Sigmoid colon (tissue), 7 donors: ENCODE data around the gene KIRREL3. TPM values are rescaled to one million over a fixed set of nuclear protein-coding genes. Genes with fewer than 3 reads are reported as not detected.

Experiments used
- DNase-seq: peaks from one replicate; pipeline ENCODE4 v3.0.0-alpha.2; 2019
- H3K27ac ChIP-seq, 4 donors: fragments of 200-600 bp; sonication (generic); one replicate each; pipeline ENCODE4 v1.5.1; 2016 to 2019; ENCODE audit warnings: mild to moderate bottlenecking in 1 of 4
- H3K27me3 ChIP-seq, 3 donors: fragments of 200-600 bp; sonication (generic); one replicate each; pipeline ENCODE4 v1.5.1; 2019; ENCODE audit warnings: mild to moderate bottlenecking in 1 of 3
- H3K36me3 ChIP-seq, 4 donors: fragments of 200-600 bp; sonication (generic); one replicate each; pipeline ENCODE4 v1.5.1; 2016 to 2019
- H3K4me1 ChIP-seq, 4 donors: fragments of 200-600 bp; sonication (generic); one replicate each; pipeline ENCODE4 v1.5.1; 2017 to 2019
- H3K4me3 ChIP-seq, 4 donors: fragments of 200-600 bp; sonication (generic); one replicate each; pipeline ENCODE4 v1.5.1; 2017 to 2019; ENCODE audit warnings: mild to moderate bottlenecking in 2 of 4, moderate library complexity in 1 of 4
- H3K9me3 ChIP-seq, 4 donors: fragments of 200-600 bp in 3 of 4; sonication (generic) in 3 of 4; one replicate each; pipeline versions ENCODE4 v1.5.1 to v1.6.1; 2013 to 2019
- CTCF ChIP-seq, 4 experiments: fragments of 450-650 bp in 3 of 4; fragments of 200-600 bp in 1 of 4; IDR thresholded peaks; one replicate each; pipeline ENCODE4 v1.5.1; 2016 to 2019; ENCODE audit warnings: antibody characterized with exemption in 4 of 4, mild to moderate bottlenecking in 3 of 4, moderate library complexity in 2 of 4
- EP300 ChIP-seq, 4 donors: sonication (generic); formaldehyde crosslinking; IDR thresholded peaks; one replicate each; pipeline ENCODE4 v1.6.1; 2017; ENCODE audit warnings: antibody characterized with exemption in 4 of 4
- POLR2A ChIP-seq, 2 donors: fragments of 450-650 bp; IDR thresholded peaks; one replicate each; pipeline ENCODE4 v1.6.1; 2016; ENCODE audit warnings: antibody characterized with exemption in 2 of 2, mild to moderate bottlenecking in 2 of 2, moderate library complexity in 2 of 2
- POLR2AphosphoS5 ChIP-seq, 4 donors: sonication (generic); formaldehyde crosslinking; IDR thresholded peaks; one replicate each; pipeline ENCODE4 v1.6.1; 2017; ENCODE audit warnings: antibody characterized with exemption in 4 of 4
- WGBS, 2 donors: extraction: QIAGEN DNeasy Blood & Tissue Kit; methylation state at CpG; one replicate each; pipeline ENCODE4 v1.1.7; 2013; 5-methylcytosine and 5-hydroxymethylcytosine counted together
- intact Hi-C: fragments of 100-400 bp; cut with DNase I; formaldehyde crosslinking; loops from one replicate; pipeline ENCODE4 v1.15.1; 2023
- polyA plus RNA-seq, 3 donors: library from polyadenylated mRNA; stranded (reverse); fragments of 200-250 nt; gene quantifications; one replicate each; pipeline ENCODE4 v1.2.3, GENCODE V29; 2013
- total RNA-seq, 4 donors: library from RNA; depleted of rRNA; stranded (reverse); fragments of >200 nt; gene quantifications; one replicate each; pipeline ENCODE4 v1.1.0, GENCODE V29; 2016
- donor health status: healthy with polysubstance abuse.
- donor health status: Bipolar disorder and iron deficiency.
- donor health status: healthy.

The KIRREL3 gene
- total and polyA plus RNA-seq, 7 donors = under 0.01 to 3.3 (median 1.0) TPM

GRCh38 chr11:126583101-126583500, 417.5 kb downstream of the KIRREL3 start:
- Histone ChIP-seq H3K27ac (no peak overlapping the region), H3K9me3 (no peaks in the 10 kb centered on the region), H3K36me3 (no peaks in the 10 kb centered on the region), H3K27me3 (no peaks in the 10 kb centered on the region), H3K4me1 (peaks cover 0 to 12% (median 8%) of the 10 kb centered on the region in 4 donors), H3K4me3 (no peak overlapping the region)
- TF ChIP-seq CTCF (IDR thresholded peaks at IDR 0.05) (no peak), EP300 (IDR thresholded peaks at IDR 0.05) (no peak), POLR2A (IDR thresholded peaks at IDR 0.05) (no peak), POLR2AphosphoS5 (IDR thresholded peaks at IDR 0.05) (no peak)
- WGBS, 2 donors = 73 to 82% methylated on average over 3 of the region's 3 CpGs
- no peak for DNase-seq
- intact Hi-C loops = no loop called here

GRCh38 chr11:126581871-126582648, 418.5 kb downstream of the KIRREL3 start:
- H3K4me1 ChIP-seq = peaks cover 0 to 12% (median 8%) of the 10 kb centered on the region in 4 donors
- no peaks in the 10 kb centered on the region for H3K27me3 ChIP-seq
- no peaks in the 10 kb centered on the region for H3K9me3 ChIP-seq
- TF ChIP-seq EP300 (IDR thresholded peaks at IDR 0.05) = no peak
- H3K36me3 ChIP-seq = no peaks in the 10 kb centered on the region
- H3K4me3 ChIP-seq = no peak overlapping the region
- intact Hi-C loops = no loop called here
- DNase-seq = no peak
- H3K27ac ChIP-seq = no peak overlapping the region
- 78 to 80% methylated on average over 11 of the region's 11 CpGs for WGBS, 2 donors

GRCh38 chr11:126578426-126578825, 422.1 kb downstream of the KIRREL3 start:
- no peaks in the 10 kb centered on the region for H3K4me1 ChIP-seq
- H3K9me3 ChIP-seq = no peaks in the 10 kb centered on the region
- H3K27me3 ChIP-seq = peaks cover 0 to 4% (median 0%) of the 10 kb centered on the region in 3 donors
- DNase-seq = no peak
- H3K4me3 ChIP-seq = no peak overlapping the region
- intact Hi-C loops = no loop called here
- no peak for TF ChIP-seq POLR2A (IDR thresholded peaks at IDR 0.05)
- TF ChIP-seq POLR2AphosphoS5 (IDR thresholded peaks at IDR 0.05) = no peak
- no peak for TF ChIP-seq EP300 (IDR thresholded peaks at IDR 0.05)
- TF ChIP-seq CTCF (IDR thresholded peaks at IDR 0.05) = no peak
- 77 to 84% methylated on average over 9 of the region's 9 CpGs for WGBS, 2 donors
- H3K27ac ChIP-seq = no peak overlapping the region
- no peaks in the 10 kb centered on the region for H3K36me3 ChIP-seq

GRCh38 chr11:126578021-126578420, 422.5 kb downstream of the KIRREL3 start:
- Histone ChIP-seq H3K27me3 (peaks cover 0 to 8% (median 0%) of the 10 kb centered on the region in 3 donors), H3K9me3 (no peaks in the 10 kb centered on the region), H3K36me3 (no peaks in the 10 kb centered on the region), H3K4me1 (no peaks in the 10 kb centered on the region), H3K4me3 (no peak overlapping the region), H3K27ac (no peak overlapping the region)
- no peak for TF ChIP-seq EP300 (IDR thresholded peaks at IDR 0.05)
- no peak for TF ChIP-seq POLR2AphosphoS5 (IDR thresholded peaks at IDR 0.05)
- no peak for TF ChIP-seq CTCF (IDR thresholded peaks at IDR 0.05)
- no peak for TF ChIP-seq POLR2A (IDR thresholded peaks at IDR 0.05)
- intact Hi-C loops = no loop called here
- 52 to 58% methylated on average over 2 of the region's 2 CpGs for WGBS, 2 donors
- DNase-seq = no peak

- Histone ChIP-seq H3K27me3 (peaks cover 0 to 29% (median 0%) of the 10 kb centered on the region in 3 donors), H3K27ac (no peak overlapping the region), H3K36me3 (no peaks in the 10 kb centered on the region), H3K4me1 (no peaks in the 10 kb centered on the region), H3K4me3 (no peak overlapping the region), H3K9me3 (no peaks in the 10 kb centered on the region)
- 84 to 87% methylated on average over 4 of the region's 4 CpGs for WGBS, 2 donors
- TF ChIP-seq POLR2AphosphoS5 (IDR thresholded peaks at IDR 0.05) (no peak), POLR2A (IDR thresholded peaks at IDR 0.05) (no peak), CTCF (IDR thresholded peaks at IDR 0.05) (no peak), EP300 (IDR thresholded peaks at IDR 0.05) (no peak)
- intact Hi-C loops = no loop called here
- no peak for DNase-seq
These were observed 424.7 kb downstream of the KIRREL3 start for GRCh38 chr11:126575849-126576248.
